OCI-LY7 (cell line): ENCODE results near the gene CRELD1.

Source experiments
- CTCF ChIP-seq: fragments of 200-600 bp; sonication (generic); conservative IDR thresholded peaks from 2 replicates; pipeline ENCODE4 v1.5.1; 2014; ENCODE audit warnings: mild to moderate bottlenecking, antibody characterized with exemption, low read length, moderate library complexity, mixed read lengths
- EZH2phosphoT487 ChIP-seq: fragments of 200-600 bp; sonication (generic); IDR thresholded peaks from 2 replicates; pipeline ENCODE4 v1.6.1; 2018; ENCODE audit warnings: low read depth, borderline replicate concordance, mild to moderate bottlenecking, mixed run types, antibody characterized with exemption, low read length, moderate library complexity, mixed read lengths

GRCh38 chr3:9938966-9939365 lies 5.3 kb downstream of the CRELD1 start:
- TF ChIP-seq EZH2phosphoT487 = no peak
- TF ChIP-seq CTCF = no peak
